ENCODE data around the gene TICAM1. TPM values are rescaled to one million over a fixed set of nuclear protein-coding genes. Genes with fewer than 3 reads are reported as not detected.
A peak's percentile ranks its signal among the peaks of the same experiment; 100 is the strongest.

The TICAM1 gene
- total and polyA plus RNA-seq, 10 of the 15 experiments (the other 5 are each of a cell fraction or from before 2014, with no cell fraction given): 0.31 to 31.1 (median 5.3) TPM

GRCh38 chr19:4844348-4845179 is 13.1 kb upstream of the TICAM1 start:
- WGBS (ENCODE audit: insufficient coverage, insufficient replicate concordance, low lambda C conversion rate, missing lambda C conversion rate): 95% methylated on average over 10 of the region's 10 CpGs
- DNase-seq (ENCODE audit: low read depth, low spot score) (no peak), FAIRE-seq (no peak), ATAC-seq (peak; percentile 60)
- SMC1A ChIA-PET (ENCODE audit: uncharacterized antibody, unreplicated experiment): interaction anchor here (0.7 to 13.9 kb wide), 6 partner anchors 13 to 54 kb away, joined by 3 to 176 read pairs (median 4); partner anchors contain the start of genes FEM1A and TICAM1
- BruUV-seq (replicated peaks): no TSS peak
- Histone ChIP-seq H2AFZ (ENCODE audit: control insufficient read depth, low read depth, low read length) (no peak overlapping the region), H3K36me3 (ENCODE audit: control insufficient read depth in 2 of 2, insufficient read depth in 2 of 2, low read length in 1 of 2) (peaks cover 10 to 12% of the 10 kb centered on the region in 2 experiments; a peak in 3 of 4 replicates), H3K9me3 (replicated peaks; ENCODE audit: control insufficient read depth, insufficient read depth, low read length) (no peaks in the 10 kb centered on the region), H3K4me1 (ENCODE audit: control insufficient read depth, insufficient read depth, low read length) (peaks cover 27% of the 10 kb centered on the region), H3K79me2 (ENCODE audit: control insufficient read depth, insufficient read depth, low read length) (no peaks in the 10 kb centered on the region), H3K9ac (ENCODE audit: control insufficient read depth, insufficient read depth, low read length) (no peak overlapping the region), H3K4me3 (no peak overlapping the region), H3K4me2 (ENCODE audit: control insufficient read depth, insufficient read depth) (no peak overlapping the region), H3K27ac (ENCODE audit: control insufficient read depth, insufficient read depth) (no peak overlapping the region), H3K27me3 (replicated peaks in 1 of 2; ENCODE audit: control insufficient read depth in 2 of 2, insufficient read depth in 2 of 2, low read length in 1 of 2) (no peaks in the 10 kb centered on the region), H4K20me1 (ENCODE audit: control insufficient read depth, insufficient read depth) (no peaks in the 10 kb centered on the region)
- in situ Hi-C loops (cut with MboI): no loop called here
- RAD21 ChIA-PET (ENCODE audit: unreplicated experiment): interaction anchor here (0.6 to 3.8 kb wide), 7 partner anchors 14 to 53 kb away, joined by 3 to 16 read pairs (median 4); partner anchors contain the start of genes FEM1A, PLIN3 and TICAM1
- CTCF ChIA-PET: interaction anchor here (0.8 to 3.6 kb wide), 9 partner anchors 13 to 67 kb away, joined by 3 to 29 read pairs (median 5); partner anchors contain the start of gene TICAM1
- intact Hi-C loops (cut with micrococcal nuclease; ENCODE audit: unreplicated experiment): no loop called here
- POLR2A ChIA-PET: interaction anchor here (1.0 to 2.8 kb wide), 3 partner anchors 10 to 31 kb away, joined by 3 to 12 read pairs (median 6); partner anchors contain the start of gene TICAM1
- TF ChIP-seq ETV6 (conservative IDR thresholded peaks at IDR 0.05 in 1 of 2, IDR thresholded peaks at IDR 0.05 in 1 of 2; ENCODE audit: borderline replicate concordance in 1 of 2, low read depth in 1 of 2): no peak
- no peak for TF ChIP-seq PRDM15 (CRISPR knock-in tag; IDR thresholded peaks at IDR 0.05)
- TF ChIP-seq POLR2A (IDR thresholded peaks at IDR 0.05; ENCODE audit: low read depth, low read length): no peak
- TF ChIP-seq RAD51 (IDR thresholded peaks at IDR 0.05): peak; percentile 66; the same call in 1 of the 2 replicates
- TF ChIP-seq NKRF (conservative IDR thresholded peaks at IDR 0.05): no peak
- TF ChIP-seq PAX5 (IDR thresholded peaks at IDR 0.05; ENCODE audit: borderline replicate concordance, low read depth, low read length): no peak
- no peak for TF ChIP-seq E2F4 (IDR thresholded peaks at IDR 0.05; ENCODE audit: low read depth, low read length)
- TF ChIP-seq TBL1XR1 (IDR thresholded peaks at IDR 0.05; ENCODE audit: low read depth, low read length): no peak
- TF ChIP-seq NRF1 (conservative IDR thresholded peaks at IDR 0.05; ENCODE audit: low read depth, low read length): no peak
- no peak for TF ChIP-seq HDAC6 (IDR thresholded peaks at IDR 0.05; ENCODE audit: unreplicated experiment)
- no peak for TF ChIP-seq BMI1 (IDR thresholded peaks at IDR 0.05; ENCODE audit: borderline replicate concordance)
